A673 (cell line): ENCODE results near the gene NFATC1. TPM values are rescaled to one million over a fixed set of nuclear protein-coding genes. Genes with fewer than 3 reads are reported as not detected.

Experiments
- BruUV-seq: library from RNA; stranded (reverse); fragments of 400-500 nt; replicated peaks from 2 replicates; lab custom pipeline; 2021; lab: Mats Ljungman, UMichigan
- CTCF ChIA-PET: fragments of 300-600 bp; sonication (Branson Sonifier 250); formaldehyde crosslinking; loops from one replicate; lab custom pipeline; 2022; ENCODE audit warnings: antibody characterized with exemption; lab: Charles Lee
- POLR2A ChIA-PET: fragments of 300-600 bp; sonication (Branson Sonifier 250); formaldehyde crosslinking; loops from one replicate; lab custom pipeline; 2022; ENCODE audit warnings: antibody characterized with exemption; ENCODE audit not compliant: low non-redundant PET; lab: Charles Lee
- DNase-seq: peaks from one replicate; pipeline ENCODE4 v3.0.0-alpha.2; 2015; ENCODE audit warnings: low spot score
- H3K27ac ChIP-seq: fragments of 200-600 bp; sonication (generic); 2 replicates; pipeline ENCODE4 v1.5.1; 2016; ENCODE audit warnings: mixed run types, low read depth, mild to moderate bottlenecking, mixed read lengths, antibody characterized with exemption, low read length; ENCODE audit not compliant: poor library complexity, severe bottlenecking
- H3K27me3 ChIP-seq: fragments of 200-600 bp; sonication (generic); replicated peaks from 2 replicates; pipeline ENCODE4 v1.6.1; 2017; ENCODE audit warnings: mixed run types, low read depth, mild to moderate bottlenecking, mixed read lengths, antibody characterized with exemption, low read length; ENCODE audit not compliant: insufficient read depth, poor library complexity
- H3K36me3 ChIP-seq: fragments of 200-600 bp; sonication (generic); 2 replicates; pipeline ENCODE4 v1.6.1; 2016; ENCODE audit warnings: mixed run types, mild to moderate bottlenecking, mixed read lengths, antibody characterized with exemption, low read length; ENCODE audit not compliant: insufficient read depth, poor library complexity, severe bottlenecking
- H3K4me1 ChIP-seq: fragments of 200-600 bp; sonication (generic); 2 replicates; pipeline ENCODE4 v1.6.1; 2017; ENCODE audit warnings: mixed run types, mild to moderate bottlenecking, mixed read lengths, antibody characterized with exemption, low read length; ENCODE audit not compliant: insufficient read depth, poor library complexity, severe bottlenecking
- H3K4me3 ChIP-seq: fragments of 200-600 bp; sonication (generic); 2 replicates; pipeline ENCODE4 v1.5.1; 2016; ENCODE audit warnings: low read depth, mixed run types, mild to moderate bottlenecking, mixed read lengths, low read length; ENCODE audit not compliant: poor library complexity, severe bottlenecking
- H3K9me3 ChIP-seq: fragments of 200-600 bp; sonication (generic); 2 replicates; pipeline ENCODE4 v1.6.1; 2016; ENCODE audit warnings: mixed run types, low read depth, mild to moderate bottlenecking, mixed read lengths, antibody characterized with exemption, low read length; ENCODE audit not compliant: poor library complexity, severe bottlenecking
- CTCF ChIP-seq: fragments of 300-800, 200-600 bp; sonication (generic); conservative IDR thresholded peaks from 2 replicates; pipeline ENCODE4 v1.5.1; 2017; ENCODE audit warnings: low read depth, mild to moderate bottlenecking, antibody characterized with exemption, low read length, moderate library complexity, mixed read lengths
- EZH2 ChIP-seq: fragments of 200-600 bp; sonication (generic); IDR thresholded peaks from 2 replicates; pipeline ENCODE4 v1.6.1; 2017; ENCODE audit warnings: borderline replicate concordance, low read depth, mild to moderate bottlenecking, mixed read lengths, antibody characterized with exemption, low read length; ENCODE audit not compliant: poor library complexity, severe bottlenecking
- intact Hi-C: fragments of 100-400 bp; cut with micrococcal nuclease; formaldehyde crosslinking; loops from one replicate; pipeline ENCODE4 v1.10.0; 2022; ENCODE audit not compliant: unreplicated experiment
- total RNA-seq: library from RNA; stranded (reverse); gene quantifications from 2 replicates; pipeline ENCODE4 v1.2.3, GENCODE V29; 2021

Gene NFATC1
- total RNA-seq, 1 experiment from 2014 or later = 10.4 TPM

GRCh38 chr18:79549638-79550000 lies 153.9 kb downstream of the NFATC1 start:
- Histone ChIP-seq H3K27ac (no peak overlapping the region), H3K36me3 (no peaks in the 10 kb centered on the region), H3K4me1 (no peaks in the 10 kb centered on the region), H3K4me3 (no peak overlapping the region), H3K27me3 (no peaks in the 10 kb centered on the region), H3K9me3 (no peaks in the 10 kb centered on the region)
- no peak for DNase-seq
- no TSS peak for BruUV-seq
- POLR2A ChIA-PET = no interaction called here
- CTCF ChIA-PET = interaction anchor here (0.6 kb wide), 1 partner anchor 169 kb away, joined by 3 read pairs; no protein-coding TSS in a partner anchor
- TF ChIP-seq EZH2 (no peak), CTCF (no peak)
- intact Hi-C loops = no loop called here

GRCh38 chr18:79552140-79552631 lies 156.5 kb downstream of the NFATC1 start:
- H3K27me3 ChIP-seq = no peaks in the 10 kb centered on the region
- no peak overlapping the region for H3K27ac ChIP-seq
- H3K4me3 ChIP-seq = no peak overlapping the region
- POLR2A ChIA-PET = no interaction called here
- BruUV-seq = no TSS peak
- CTCF ChIA-PET = no interaction called here
- H3K9me3 ChIP-seq = no peaks in the 10 kb centered on the region
- H3K36me3 ChIP-seq = no peaks in the 10 kb centered on the region
- TF ChIP-seq EZH2 (no peak), CTCF (no peak)
- intact Hi-C loops = no loop called here
- no peaks in the 10 kb centered on the region for H3K4me1 ChIP-seq
- DNase-seq = no peak

- intact Hi-C loops = no loop called here
- no peaks in the 10 kb centered on the region for H3K36me3 ChIP-seq
- ChIA-PET POLR2A (no interaction called here), CTCF (no interaction called here)
- no peak overlapping the region for H3K4me3 ChIP-seq
- TF ChIP-seq CTCF = no peak
- TF ChIP-seq EZH2 = no peak
- no peaks in the 10 kb centered on the region for H3K27me3 ChIP-seq
- no peak overlapping the region for H3K27ac ChIP-seq
- H3K4me1 ChIP-seq = no peaks in the 10 kb centered on the region
- BruUV-seq = no TSS peak
- no peaks in the 10 kb centered on the region for H3K9me3 ChIP-seq
- DNase-seq = no peak
Measured at GRCh38 chr18:79552696-79553095, 157.0 kb downstream of the NFATC1 start.
